ENCODE results near the gene GRK2.

GRK2 gene

DNA sequence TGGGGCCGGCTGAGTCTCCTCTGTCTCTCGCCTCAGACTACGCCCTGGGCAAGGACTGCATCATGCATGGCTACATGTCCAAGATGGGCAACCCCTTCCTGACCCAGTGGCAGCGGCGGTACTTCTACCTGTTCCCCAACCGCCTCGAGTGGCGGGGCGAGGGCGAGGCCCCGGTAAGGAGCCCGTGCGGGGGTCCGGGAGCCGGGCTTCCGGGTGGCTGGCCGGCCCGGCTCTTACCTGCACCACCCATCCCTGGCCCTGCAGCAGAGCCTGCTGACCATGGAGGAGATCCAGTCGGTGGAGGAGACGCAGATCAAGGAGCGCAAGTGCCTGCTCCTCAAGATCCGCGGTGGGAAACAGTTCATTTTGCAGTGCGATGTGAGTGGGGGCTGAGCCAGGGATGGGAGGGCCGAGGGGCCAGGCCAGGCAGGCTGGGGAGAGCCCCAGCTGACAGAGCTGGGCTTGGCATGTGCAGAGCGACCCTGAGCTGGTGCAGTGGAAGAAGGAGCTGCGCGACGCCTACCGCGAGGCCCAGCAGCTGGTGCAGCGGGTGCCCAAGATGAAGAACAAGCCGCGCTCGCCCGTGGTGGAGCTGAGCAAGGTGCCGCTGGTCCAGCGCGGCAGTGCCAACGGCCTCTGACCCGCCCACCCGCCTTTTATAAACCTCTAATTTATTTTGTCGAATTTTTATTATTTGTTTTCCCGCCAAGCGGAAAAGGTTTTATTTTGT, 18.7 kb downstream of the GRK2 start:
- DNase-seq = no peak

DNA sequence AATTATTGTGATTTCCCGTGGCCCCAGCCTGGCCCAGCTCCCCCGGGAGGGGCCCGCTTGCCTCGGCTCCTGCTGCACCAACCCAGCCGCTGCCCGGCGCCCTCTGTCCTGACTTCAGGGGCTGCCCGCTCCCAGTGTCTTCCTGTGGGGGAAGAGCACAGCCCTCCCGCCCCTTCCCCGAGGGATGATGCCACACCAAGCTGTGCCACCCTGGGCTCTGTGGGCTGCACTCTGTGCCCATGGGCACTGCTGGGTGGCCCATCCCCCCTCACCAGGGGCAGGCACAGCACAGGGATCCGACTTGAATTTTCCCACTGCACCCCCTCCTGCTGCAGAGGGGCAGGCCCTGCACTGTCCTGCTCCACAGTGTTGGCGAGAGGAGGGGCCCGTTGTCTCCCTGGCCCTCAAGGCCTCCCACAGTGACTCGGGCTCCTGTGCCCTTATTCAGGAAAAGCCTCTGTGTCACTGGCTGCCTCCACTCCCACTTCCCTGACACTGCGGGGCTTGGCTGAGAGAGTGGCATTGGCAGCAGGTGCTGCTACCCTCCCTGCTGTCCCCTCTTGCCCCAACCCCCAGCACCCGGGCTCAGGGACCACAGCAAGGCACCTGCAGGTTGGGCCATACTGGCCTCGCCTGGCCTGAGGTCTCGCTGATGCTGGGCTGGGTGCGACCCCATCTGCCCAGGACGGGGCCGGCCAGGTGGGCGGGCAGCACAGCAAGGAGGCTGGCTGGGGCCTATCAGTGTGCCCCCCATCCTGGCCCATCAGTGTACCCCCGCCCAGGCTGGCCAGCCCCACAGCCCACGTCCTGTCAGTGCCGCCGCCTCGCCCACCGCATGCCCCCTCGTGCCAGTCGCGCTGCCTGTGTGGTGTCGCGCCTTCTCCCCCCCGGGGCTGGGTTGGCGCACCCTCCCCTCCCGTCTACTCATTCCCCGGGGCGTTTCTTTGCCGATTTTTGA, 19.5 kb downstream of the GRK2 start:
- no peak for DNase-seq

DNA sequence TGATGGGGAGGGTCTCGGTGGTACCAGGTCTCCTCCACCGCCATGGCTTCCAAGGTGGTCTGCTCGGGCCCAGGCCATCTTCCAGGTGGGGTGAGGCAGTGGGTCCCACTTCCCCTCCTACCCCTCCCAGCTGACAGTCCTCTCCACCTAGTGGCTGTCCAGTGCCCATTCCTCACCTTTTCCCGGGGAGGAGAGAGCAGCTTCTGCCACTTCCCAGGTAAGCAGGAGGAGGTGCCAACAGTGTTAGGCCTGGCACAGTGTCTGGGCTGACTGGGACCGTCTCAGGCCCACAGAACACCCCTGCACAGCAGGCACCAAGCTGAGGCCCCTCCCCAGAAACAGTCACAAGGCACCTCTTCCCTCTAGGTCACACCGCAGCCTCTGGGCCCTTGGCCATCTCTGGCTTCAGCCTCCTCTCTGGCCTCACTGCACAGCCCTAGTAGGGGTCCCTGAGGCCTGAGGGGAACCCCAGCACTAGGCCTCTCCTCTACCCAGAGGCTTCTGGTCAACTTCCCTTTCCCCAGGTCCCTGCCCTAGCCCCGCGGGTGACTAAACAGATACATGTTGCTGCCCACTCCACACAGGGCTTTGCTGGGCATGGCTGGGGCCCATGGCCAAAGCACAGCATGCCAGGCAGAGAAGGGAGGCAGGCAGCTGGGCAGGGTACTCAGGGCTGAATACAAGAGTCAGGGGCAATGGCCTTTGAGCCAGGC, 20.5 kb downstream of the GRK2 start:
- no peak for DNase-seq

DNA sequence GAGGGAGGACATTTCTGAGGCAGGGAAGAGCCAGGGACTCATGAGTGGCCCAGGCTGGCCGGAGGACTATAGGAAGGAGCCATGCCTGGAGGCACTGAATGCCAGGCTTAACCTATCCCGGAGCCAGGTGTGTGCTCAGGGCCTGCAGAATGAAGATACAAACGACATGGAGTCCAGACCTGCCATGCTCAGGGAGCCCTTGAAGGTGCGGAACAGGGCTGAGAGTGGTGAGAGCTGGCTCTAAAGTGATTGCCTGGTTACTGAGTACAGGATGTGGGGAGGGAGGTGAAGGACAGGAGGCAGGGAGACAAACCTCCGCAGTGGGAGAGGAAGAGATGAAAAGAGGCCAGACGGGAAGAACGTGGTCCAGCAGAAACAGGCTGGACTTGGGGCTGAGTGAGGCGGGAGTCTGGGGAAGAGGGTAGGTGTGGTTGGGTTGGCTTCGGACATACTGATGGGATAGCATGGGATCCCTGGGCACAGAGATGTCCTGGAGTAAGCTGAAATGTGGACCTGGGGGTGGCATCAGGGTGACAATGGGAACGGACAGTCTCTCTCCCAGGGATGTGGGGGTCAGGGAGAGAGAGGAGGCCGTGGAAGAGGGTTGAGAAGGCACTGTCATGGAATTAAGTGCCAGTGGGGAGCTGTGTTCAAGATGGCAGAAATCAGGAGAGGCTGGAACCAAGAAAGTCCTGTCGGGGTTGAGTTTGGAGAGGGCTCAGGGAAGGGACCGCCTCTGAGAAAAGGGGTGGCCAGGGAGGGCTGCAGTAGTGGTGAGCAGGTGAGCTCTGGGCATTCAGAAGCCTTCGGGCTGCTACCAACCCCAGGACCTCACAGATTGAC, 21.3 kb downstream of the GRK2 start:
- no peak for DNase-seq

DNA sequence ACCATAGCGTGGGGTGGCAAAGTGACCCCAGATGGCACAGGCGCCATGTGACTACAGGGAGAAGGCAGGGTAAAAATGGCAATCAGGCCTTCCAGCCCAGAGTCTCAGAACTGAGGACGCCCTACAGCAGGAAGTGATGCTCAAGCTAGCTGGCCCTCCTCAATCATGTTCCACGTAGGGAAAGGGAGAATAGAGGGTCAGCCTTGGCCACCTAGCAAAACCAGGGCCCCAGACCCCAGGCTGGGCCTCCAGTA, 21.9 kb downstream of the GRK2 start:
- DNase-seq = no peak

DNA sequence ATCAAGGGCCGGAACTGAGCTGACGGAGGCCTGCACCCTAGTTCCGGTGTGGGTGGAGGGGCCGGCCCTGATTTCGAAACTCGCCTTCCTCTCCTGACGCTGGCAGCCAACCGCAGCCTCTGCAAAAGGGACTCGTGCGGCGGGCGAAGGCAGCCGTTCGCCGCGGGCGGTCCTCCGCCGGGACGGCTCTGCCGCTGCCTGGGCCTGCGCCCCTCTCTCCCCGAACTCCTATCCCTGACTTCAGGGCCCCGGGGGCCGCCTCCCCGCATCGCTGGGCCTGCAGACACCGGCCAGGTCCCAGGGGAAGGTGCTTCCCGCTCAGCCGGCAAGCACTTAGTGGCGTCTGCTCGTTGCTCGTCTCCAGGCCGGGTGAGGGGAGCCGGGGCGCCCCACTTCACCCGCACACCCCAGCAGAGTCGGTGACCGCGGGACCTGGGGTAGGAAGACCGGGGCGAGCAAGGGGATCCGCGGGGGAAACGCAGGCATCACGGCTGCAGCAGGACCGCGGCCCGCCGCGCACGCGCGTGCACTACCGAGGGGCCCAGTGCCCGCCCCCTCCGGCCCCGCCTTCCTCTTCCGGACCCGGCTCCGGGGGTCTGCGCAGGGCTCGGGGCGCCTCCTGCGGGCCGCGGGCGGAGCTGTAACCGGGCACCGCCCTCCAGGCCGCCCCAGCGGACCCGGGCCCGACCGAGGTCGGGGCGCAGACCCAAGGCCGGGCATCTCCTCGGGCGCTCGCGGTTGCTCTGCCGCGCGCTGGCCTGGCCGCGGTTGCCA, 22.4 kb downstream of the GRK2 start:
- peak; percentile 59 for DNase-seq

DNA sequence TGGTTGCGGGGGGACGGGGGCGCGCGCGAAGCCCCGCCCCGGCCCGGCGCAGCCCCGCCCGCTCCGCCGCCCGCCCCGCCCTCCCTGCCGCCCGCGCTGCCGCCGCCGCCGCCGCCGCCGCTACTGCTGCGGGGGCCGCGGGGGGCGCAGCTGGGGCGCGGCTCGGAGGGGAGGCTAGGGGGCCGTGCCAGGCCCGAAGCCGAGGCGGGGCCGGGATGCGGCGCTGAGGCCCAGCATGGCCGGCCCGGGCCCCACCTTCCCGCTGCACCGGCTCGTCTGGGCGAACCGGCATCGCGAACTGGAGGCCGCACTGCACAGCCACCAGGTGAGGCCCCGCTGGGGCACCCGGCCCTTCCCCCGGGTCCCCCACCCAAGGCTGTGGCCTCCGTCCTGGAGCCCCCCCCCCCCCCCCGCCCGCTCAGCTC, 23.0 kb downstream of the GRK2 start, which contains the start of gene ANKRD13D:
ANKRD13D (plus strand) TSS at position 78 of the 425 bp plus-strand sequence; CDS start at position 236, 158 bp downstream.
- no peak for DNase-seq

DNA sequence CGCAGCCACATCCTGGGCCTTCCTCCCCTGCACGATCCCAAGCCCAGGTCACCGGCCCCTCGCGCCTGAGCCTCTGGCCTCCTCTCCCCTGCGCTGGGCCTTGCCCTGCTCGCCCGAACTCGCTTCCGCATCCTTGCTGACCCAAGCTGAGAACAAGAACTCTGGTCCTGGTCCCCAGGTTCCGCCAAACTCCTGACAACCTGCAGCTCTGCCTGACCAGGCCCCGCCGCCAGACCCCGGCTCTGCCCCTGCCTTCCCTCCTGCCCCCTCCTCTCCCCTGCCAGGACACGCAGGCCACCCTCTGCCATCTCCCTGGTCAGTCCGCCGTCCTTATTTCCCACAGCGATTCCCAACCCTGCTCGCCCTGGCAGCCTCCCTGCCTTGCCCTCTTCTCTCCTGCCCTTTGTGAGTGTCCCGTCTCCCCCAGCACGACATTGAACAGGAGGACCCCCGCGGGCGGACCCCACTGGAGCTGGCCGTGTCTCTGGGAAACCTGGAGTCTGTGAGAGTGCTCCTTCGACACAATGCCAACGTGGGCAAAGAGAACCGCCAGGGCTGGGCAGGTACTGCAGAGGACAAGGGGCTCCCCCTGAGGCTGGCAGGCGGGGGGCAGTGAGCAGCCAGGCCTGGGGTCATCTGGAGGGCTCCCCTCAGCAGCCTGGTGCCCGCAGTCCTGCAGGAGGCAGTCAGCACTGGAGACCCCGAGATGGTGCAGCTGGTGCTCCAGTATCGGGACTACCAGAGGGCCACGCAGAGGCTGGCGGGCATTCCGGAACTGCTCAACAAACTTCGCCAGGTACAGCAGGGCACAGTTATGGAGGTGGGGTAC, 23.6 kb downstream of the GRK2 start:
- DNase-seq = no peak

DNA sequence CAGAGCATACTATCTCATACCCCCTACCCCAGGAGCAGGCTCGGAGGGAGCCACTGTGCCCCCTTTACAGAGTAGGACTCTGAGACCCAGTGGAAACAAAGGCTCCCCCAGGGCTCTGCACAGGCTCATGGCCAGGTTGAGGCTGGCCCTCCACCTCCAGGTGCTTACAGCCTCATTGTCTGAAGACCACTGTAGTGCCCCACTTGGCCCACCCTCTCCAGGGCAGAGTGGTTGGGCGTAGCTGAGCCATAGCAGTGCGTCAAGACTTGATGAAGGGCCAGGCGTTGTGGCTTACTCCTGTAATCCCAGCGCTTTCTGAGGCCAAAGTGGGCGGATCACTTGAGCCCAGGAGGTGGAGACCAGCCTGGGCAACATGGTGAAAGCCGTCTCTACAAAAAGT, 24.5 kb downstream of the GRK2 start:
- no peak for DNase-seq

DNA sequence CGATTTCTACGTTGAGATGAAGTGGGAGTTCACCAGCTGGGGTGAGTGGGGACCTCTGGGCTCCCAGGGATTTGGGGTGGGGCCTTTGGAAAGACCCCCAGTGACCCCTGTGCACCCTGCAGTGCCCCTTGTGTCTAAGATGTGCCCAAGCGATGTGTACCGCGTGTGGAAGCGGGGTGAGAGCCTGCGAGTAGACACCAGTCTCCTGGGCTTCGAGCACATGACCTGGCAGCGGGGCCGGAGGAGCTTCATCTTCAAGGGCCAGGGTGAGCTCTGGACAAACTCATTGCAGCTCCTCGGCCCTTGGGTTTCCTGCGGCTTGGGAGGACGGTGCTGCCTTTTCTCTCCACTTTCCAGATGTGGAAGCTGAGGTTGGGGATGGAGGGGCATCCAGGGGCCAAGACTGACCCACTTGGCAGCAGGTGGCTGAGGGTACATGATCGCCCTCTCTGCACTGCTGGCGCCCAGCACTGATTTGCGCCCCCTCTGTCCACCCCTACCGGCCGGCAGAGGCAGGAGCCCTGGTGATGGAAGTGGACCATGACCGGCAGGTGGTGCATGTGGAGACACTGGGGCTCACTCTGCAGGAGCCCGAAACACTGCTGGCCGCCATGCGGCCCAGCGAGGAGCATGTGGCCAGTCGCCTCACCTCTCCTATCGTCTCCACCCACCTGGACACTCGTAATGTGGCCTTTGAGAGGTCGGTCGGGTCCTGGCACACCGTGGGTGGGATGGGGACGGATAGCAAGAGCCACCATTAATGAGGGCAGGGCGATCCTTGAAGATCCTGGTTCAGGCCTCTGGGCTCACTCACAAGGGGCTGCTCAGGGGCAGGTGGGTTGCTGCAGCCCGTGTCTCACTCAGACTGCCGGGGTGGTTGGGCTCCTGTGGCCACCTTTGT, 25.5 kb downstream of the GRK2 start:
- no peak for DNase-seq

DNA sequence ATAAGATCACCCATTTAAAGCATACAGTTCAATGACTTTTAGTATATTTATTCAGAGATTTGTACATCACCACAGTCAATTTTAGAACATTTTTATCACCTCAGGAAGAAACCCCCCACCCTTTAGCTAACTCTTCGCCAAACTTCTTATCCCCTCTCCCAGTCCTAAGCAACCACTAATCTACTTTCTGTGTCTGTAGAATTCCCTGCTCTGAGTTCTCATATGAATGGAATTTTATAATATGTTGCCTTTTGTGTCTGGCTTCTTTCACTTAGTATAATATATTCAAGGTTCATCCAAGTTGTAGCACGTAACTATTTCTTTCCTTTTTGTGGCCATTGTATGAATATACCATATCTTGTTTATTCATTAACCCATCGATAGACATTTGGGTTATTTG, 26.4 kb downstream of the GRK2 start:
- DNase-seq = no peak

DNA sequence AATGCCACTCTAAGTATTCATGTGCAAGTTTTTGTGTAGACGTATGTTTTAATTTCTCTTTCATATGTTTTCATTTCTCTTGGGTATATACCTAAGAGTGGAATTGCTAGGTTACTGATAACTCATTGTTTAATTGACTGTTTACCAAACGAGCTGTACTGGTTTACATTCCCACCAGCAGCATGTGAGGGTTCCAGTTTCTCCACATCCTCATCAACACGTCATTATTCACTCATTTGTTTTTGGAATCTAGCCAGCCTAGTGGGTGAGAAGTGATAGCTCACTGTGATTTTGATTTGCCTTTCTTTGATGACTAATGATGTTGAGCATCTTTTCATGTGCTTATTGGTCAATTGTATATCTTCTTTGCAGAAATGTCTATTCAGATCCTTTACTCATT, 26.8 kb downstream of the GRK2 start:
- DNase-seq = peak; percentile 1

DNA sequence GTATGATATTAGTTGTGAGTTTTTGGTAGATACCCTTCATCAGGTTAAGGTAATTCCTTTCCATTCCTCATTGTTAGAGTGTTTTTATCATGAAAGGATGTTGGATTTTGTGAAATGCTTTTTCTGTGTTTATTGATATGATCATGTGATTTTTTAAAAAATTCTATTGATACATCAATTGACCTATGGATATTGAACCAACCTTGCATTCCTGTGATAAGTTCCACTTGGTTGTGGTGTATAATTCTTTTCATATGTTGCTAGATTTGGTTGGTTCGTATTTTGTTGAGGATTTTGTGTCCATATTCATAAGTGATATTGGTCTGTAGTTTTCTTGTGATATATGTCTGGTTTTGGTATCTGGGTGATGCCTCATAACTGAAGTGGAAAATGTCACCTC, 29.6 kb downstream of the GRK2 start:
- no peak for DNase-seq

DNA sequence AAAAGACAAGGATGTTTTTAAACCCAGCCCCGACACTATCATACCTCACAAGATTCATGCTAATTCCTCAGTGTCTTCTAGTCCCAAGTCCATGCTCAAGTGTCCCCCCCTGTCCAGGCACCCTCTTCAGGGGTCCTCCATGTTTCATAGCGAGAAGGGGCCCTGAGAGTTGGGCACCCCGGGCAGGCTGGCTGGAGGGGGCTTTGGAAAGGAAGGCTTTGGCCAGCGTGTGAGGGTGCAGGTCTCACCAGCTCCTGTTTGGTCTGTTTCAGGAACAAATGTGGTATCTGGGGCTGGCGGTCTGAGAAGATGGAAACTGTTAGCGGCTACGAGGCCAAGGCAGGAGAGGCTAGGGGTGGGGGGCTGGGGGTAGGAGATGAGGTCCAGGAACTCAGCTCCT, 32.5 kb downstream of the GRK2 start:
- DNase-seq = no peak

DNA sequence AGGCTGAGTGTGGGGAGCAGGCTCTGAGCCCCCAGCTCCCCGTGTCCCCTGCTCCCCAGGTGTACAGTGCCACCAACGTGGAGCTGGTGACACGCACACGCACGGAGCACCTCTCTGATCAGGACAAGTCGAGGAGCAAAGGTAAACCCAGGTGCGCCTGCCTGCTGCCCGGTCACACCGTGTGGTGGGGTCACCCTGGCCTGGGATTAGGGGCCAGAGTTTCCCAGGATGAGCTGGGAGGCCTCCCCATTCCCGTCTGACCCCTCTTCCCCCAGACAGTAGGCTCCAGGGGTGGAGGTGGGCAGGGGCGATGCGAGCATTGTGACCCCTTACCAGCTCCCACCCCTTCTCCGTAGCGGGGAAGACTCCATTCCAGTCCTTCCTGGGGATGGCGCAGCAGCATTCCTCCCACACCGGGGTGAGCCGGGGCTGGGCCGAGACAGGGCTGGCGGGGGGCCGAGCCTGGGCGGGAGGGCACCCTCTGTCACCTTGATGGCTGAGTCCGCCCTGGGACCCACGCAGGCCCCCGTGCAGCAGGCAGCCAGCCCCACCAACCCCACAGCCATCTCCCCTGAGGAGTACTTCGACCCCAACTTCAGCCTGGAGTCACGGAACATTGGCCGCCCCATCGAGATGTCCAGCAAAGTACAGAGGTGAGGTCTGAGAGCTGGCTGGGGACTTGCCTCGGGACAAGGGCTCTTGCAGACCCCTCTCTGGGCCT, 33.4 kb downstream of the GRK2 start:
- no peak for DNase-seq

DNA sequence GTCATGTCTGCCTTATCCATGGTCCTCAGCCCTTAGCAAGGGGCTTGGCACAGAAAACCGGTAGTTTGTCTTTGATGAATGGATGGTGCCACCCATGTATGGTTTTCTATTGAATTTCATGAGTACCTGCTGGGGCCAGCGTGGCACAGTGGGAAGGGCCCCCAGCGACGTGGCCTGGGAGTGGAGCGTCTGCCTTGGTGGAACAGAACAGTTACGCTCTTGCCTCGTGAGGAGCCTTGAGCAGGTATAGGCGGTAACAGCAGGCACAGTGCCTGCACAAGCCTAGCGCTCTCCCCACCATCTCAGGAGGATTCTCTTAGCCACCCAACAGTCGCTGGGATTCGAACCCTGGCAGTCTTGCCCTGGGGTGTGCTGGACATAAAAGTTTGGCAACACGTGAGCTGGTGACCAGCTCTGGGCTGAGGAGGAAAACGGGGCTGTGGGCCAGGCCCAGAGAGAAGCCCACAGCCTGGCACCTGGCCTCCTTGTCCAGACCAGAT, 34.0 kb downstream of the GRK2 start:
- DNase-seq = no peak

DNA sequence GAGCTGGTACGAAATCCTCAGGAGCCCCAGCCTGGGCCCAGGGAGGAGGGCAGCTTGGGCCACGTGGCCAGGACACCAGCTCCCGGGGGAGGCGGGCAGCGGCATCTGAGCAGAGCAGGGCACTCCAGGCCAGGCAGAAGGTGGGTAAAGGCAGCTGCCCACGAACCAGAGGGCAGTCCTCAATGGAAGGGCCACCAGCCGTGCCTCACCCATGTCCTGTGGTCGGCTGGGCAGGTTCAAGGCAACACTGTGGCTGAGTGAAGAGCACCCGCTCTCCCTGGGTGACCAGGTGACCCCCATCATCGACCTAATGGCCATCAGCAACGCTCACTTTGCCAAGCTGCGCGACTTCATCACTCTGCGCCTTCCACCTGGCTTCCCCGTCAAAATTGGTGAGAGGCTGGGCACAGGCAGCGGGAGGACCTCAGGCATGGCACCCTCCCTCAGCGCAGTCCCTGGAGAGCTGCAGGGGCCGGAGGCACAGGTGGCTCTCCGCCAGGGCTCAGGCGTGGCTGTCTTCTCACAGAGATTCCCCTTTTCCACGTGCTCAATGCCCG, 34.6 kb downstream of the GRK2 start:
- DNase-seq = no peak

DNA sequence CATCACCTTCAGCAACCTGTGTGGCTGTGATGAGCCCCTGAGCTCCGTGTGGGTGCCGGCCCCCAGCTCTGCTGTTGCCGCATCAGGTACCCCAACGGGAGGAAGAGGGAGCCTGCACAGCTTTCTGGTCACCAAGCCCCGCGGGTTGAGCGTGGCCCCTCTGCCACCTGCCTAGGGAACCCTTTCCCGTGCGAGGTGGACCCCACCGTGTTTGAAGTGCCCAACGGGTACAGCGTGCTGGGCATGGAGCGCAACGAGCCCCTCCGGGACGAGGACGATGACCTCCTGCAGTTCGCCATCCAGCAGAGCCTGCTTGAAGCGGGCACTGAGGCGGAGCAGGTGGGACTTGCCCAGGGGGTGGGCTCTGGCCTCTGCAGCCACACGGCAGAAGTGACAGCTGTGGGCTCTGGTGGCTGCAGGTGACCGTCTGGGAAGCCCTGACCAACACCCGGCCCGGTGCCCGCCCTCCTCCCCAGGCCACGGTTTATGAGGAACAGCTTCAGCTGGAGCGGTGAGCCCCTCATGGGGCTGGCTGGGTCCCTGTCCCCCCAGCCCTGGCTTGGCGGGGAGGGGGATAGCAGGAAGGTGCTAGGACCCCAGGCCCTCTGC, 35.1 kb downstream of the GRK2 start:
- DNase-seq = no peak

Data from NCI-H446 treated with DMSO at 0.1 percent for 48 hours (cell line).